ENCODE data around the gene WDR3. TPM values are rescaled to one million over a fixed set of nuclear protein-coding genes. Genes with fewer than 3 reads are reported as not detected.

WDR3 gene
- total RNA-seq, 2 experiments from 2014 or later, result 45.2 to 49.6 TPM

DNA sequence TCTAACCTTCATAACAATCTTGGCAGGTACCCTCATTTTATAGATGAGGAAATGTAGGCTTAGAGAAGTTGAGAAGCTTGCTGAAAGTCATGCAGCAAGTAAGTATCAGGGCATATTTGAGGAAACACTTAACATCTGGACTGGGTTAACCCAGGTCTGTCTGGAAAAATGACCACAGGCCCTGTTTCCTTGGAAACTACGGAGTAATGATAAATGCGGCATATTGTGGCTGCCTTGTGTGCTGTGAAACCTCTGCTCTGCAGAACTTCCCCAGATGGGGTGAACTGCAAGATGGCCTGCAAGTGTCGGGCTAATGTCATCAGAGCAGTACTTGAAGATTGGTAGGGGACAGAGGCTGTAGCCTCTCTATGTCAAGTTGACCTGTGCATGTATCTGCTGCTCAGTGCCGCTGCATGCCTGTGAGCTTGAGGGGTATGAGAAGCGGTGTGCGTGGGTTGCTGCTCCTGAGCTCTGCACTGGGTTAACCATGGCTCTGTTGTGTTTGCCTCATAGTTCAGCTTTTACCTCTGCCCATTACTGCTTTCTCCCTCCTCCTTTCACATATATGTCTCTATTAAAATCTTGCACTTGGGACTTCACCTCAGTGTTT is 83.1 kb downstream of the WDR3 start:
- Mint-ChIP-seq H3K36me3 (ENCODE audit: low read depth) (no peaks in the 10 kb centered on the region), H3K9me3 (no peaks in the 10 kb centered on the region), H3K27me3 (ENCODE audit: low read depth) (peaks cover 14% of the 10 kb centered on the region), H3K4me3 (no peak overlapping the region), H3K4me1 (ENCODE audit: low read depth) (no peaks in the 10 kb centered on the region), H3K27ac (no peak overlapping the region)
- intact Hi-C loops (cut with micrococcal nuclease), result no loop called here
- CTCF ChIA-PET, result no interaction called here
- no peak for DNase-seq

DNA sequence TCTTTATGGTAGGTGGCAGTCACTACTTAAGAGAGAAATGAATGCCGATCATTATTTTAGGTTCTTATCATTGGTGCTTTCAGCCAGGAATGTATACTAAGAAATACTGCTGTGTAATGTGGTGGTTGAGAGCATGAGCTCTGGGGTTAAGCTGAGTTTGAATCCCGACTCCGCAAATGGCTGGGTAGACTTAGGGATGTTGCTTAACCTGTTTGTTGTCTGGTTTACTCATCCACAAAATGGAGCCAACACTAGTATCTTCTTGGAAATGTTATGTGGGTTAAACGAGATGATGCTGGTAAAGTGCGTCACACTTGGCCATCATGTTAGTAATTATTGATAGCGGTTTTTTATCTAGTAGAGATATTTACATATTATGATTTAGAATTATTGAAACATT is 83.8 kb downstream of the WDR3 start:
- DNase-seq, result no peak
- H3K9me3 Mint-ChIP-seq, result no peaks in the 10 kb centered on the region
- no peak overlapping the region for H3K4me3 Mint-ChIP-seq
- H3K36me3 Mint-ChIP-seq (ENCODE audit: low read depth), result no peaks in the 10 kb centered on the region
- H3K27ac Mint-ChIP-seq, result no peak overlapping the region
- CTCF ChIA-PET, result no interaction called here
- intact Hi-C loops (cut with micrococcal nuclease), result no loop called here
- peaks cover 14% of the 10 kb centered on the region for H3K27me3 Mint-ChIP-seq (ENCODE audit: low read depth)
- no peaks in the 10 kb centered on the region for H3K4me1 Mint-ChIP-seq (ENCODE audit: low read depth)

DNA sequence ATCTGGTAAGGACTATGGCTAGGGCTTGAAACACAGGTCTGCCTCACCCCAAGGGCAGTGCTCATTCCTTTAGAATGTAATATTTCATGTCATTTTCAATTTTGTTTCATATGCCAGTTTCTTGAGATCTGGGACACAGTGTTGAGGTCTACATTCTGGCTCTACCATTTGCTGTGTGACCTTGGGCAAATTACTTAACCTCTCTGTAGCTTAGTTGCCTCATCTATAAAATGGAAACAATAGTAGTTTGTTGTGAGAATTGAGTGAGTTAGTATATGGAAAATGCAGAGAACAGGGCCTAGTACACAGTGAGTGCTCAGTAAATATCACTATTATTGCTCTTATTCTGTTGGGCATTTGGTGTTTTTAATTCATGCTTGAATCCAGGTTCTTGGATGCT is 84.4 kb downstream of the WDR3 start:
- Mint-ChIP-seq H3K27me3 (ENCODE audit: low read depth) (peaks cover 14% of the 10 kb centered on the region), H3K4me3 (no peak overlapping the region), H3K9me3 (no peaks in the 10 kb centered on the region), H3K36me3 (ENCODE audit: low read depth) (no peaks in the 10 kb centered on the region), H3K27ac (no peak overlapping the region), H3K4me1 (ENCODE audit: low read depth) (no peaks in the 10 kb centered on the region)
- CTCF ChIA-PET, result no interaction called here
- DNase-seq, result no peak
- intact Hi-C loops (cut with micrococcal nuclease), result no loop called here

Other genes with a start within 250 kb of the WDR3 start
- 10 to 100 TPM; 19.9 to 20.0 TPM for gene GDAP2, start 118 bp upstream of the WDR3 start, total RNA-seq

Measured in activated naive CD4-positive, alpha-beta T cell treated with anti-CD3 and anti-CD28 coated beads for 36 hours (primary cell).